GM23338 (cell line): ENCODE measurements around the gene ST8SIA4.

Source experiments
- CREB1 ChIP-seq: fragments of 250-450 bp; sonication (Bioruptor Pico); IDR thresholded peaks from 2 replicates; pipeline ENCODE4 v1.5.0; 2020; ENCODE audit warnings: low read depth, mild to moderate bottlenecking, moderate library complexity
- ETS1 ChIP-seq: IDR thresholded peaks from 2 replicates; pipeline ENCODE4 v1.6.1; 2016; ENCODE audit warnings: antibody characterized with exemption
- EZH2 ChIP-seq: fragments of 200-600 bp; sonication (generic); IDR thresholded peaks from one replicate; pipeline ENCODE4 v1.8.0; 2017; ENCODE audit warnings: antibody characterized with exemption, mild to moderate bottlenecking, low read depth; ENCODE audit not compliant: unreplicated experiment
- EZH2phosphoT487 ChIP-seq: fragments of 200-600 bp; sonication (generic); IDR thresholded peaks from one replicate; pipeline ENCODE4 v1.8.1; 2018; ENCODE audit warnings: antibody characterized with exemption; ENCODE audit not compliant: unreplicated experiment
- JUNB ChIP-seq: IDR thresholded peaks from one replicate; pipeline ENCODE4 v1.6.1; 2016; ENCODE audit warnings: antibody characterized with exemption; ENCODE audit not compliant: unreplicated experiment
- NANOG ChIP-seq: IDR thresholded peaks from 2 replicates; pipeline ENCODE4 v1.6.1; 2016; ENCODE audit warnings: antibody characterized with exemption, borderline replicate concordance
- POLR2AphosphoS5 ChIP-seq: IDR thresholded peaks from 2 replicates; pipeline ENCODE4 v1.6.1; 2016; ENCODE audit warnings: antibody characterized with exemption, low read depth
- REST ChIP-seq: IDR thresholded peaks from one replicate; pipeline ENCODE4 v1.6.1; 2018; ENCODE audit warnings: antibody characterized with exemption; ENCODE audit not compliant: unreplicated experiment
- ZNF114 ChIP-seq: fragments of 250-450 bp; sonication (Bioruptor Pico); IDR thresholded peaks from 2 replicates; pipeline ENCODE4 v1.5.0; 2020; ENCODE audit warnings: mild to moderate bottlenecking, moderate library complexity
- ZNF331 ChIP-seq: fragments of 250-450 bp; sonication (Bioruptor Pico); IDR thresholded peaks from 2 replicates; pipeline ENCODE4 v1.5.0; 2020; ENCODE audit warnings: low read depth, mild to moderate bottlenecking, moderate library complexity
- ZNF462 ChIP-seq: fragments of 250-450 bp; sonication (Bioruptor Pico); IDR thresholded peaks from 2 replicates; pipeline ENCODE4 v1.5.0; 2020; ENCODE audit warnings: mild to moderate bottlenecking, moderate library complexity
- TF ChIP-seq, protein P1 (sequence below), 2 experiments: fragments of 200-600 bp in 1 of 2; sonication (generic) in 1 of 2; conservative IDR thresholded peaks; 2 replicates each; pipeline versions ENCODE4 v1.5.1 to v1.6.1; 2016 to 2017; ENCODE audit warnings: antibody characterized with exemption in 2 of 2, low read depth in 2 of 2, mild to moderate bottlenecking in 2 of 2, moderate library complexity in 1 of 2

DNA sequence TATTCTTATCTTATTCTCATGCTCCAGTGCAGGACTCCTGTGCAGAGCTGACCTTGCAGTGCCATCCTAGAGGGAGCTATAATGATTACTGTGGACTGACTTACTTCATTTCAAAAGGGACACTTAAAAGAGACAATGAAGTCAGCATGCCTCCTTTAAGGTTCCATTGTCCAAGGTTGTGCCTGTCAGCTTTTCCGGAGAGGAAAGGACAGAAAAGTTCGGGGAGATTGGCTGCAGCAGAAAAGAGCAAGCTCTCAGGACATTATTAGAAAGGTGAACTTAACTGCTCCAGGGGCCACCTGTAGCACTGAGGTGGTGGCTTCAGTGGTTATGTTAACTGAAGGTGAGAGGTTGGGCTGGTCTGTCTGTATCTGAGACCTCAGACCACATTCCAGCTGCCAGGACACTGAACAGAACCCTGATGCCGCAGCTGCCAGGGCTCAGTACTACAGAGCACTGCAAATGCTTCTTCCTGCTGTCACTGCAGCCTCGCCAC lies 112.9 kb downstream of the ST8SIA4 start:
- TF ChIP-seq EZH2phosphoT487 = no peak
- TF ChIP-seq, protein P1, sequence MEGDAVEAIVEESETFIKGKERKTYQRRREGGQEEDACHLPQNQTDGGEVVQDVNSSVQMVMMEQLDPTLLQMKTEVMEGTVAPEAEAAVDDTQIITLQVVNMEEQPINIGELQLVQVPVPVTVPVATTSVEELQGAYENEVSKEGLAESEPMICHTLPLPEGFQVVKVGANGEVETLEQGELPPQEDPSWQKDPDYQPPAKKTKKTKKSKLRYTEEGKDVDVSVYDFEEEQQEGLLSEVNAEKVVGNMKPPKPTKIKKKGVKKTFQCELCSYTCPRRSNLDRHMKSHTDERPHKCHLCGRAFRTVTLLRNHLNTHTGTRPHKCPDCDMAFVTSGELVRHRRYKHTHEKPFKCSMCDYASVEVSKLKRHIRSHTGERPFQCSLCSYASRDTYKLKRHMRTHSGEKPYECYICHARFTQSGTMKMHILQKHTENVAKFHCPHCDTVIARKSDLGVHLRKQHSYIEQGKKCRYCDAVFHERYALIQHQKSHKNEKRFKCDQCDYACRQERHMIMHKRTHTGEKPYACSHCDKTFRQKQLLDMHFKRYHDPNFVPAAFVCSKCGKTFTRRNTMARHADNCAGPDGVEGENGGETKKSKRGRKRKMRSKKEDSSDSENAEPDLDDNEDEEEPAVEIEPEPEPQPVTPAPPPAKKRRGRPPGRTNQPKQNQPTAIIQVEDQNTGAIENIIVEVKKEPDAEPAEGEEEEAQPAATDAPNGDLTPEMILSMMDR (conservative IDR thresholded peaks at IDR 0.05; ENCODE audit: low read depth in 2 of 2) = peak; percentile 35; a peak in 3 of 4 replicates
- no peak for TF ChIP-seq EZH2
- TF ChIP-seq POLR2AphosphoS5 = no peak
- TF ChIP-seq REST = no peak
- TF ChIP-seq NANOG = peak; percentile 53; the same call in 1 of the 2 replicates
- TF ChIP-seq CREB1 (CRISPR knock-in tag) = no peak
- no peak for TF ChIP-seq JUNB
- peak; percentile 21; the same call in 1 of the 2 replicates for TF ChIP-seq ZNF462
- TF ChIP-seq ETS1 = no peak
- no peak for TF ChIP-seq ZNF114 (CRISPR knock-in tag)
- TF ChIP-seq ZNF331 = no peak
